GM21786 (cell line): ENCODE data around the gene GJA4.
"Not testable (repeated sequence)": the region's sequence is repeated elsewhere in the genome, so short reads cannot be mapped to it uniquely, and the experiment has no call there.

ENCODE experiments used
- ATAC-seq: cut with Tn5 transposase; IDR thresholded peaks from one replicate; pipeline ENCODE4 v1.9.1; 2021; ENCODE audit not compliant: unreplicated experiment

Gene GJA4

DNA sequence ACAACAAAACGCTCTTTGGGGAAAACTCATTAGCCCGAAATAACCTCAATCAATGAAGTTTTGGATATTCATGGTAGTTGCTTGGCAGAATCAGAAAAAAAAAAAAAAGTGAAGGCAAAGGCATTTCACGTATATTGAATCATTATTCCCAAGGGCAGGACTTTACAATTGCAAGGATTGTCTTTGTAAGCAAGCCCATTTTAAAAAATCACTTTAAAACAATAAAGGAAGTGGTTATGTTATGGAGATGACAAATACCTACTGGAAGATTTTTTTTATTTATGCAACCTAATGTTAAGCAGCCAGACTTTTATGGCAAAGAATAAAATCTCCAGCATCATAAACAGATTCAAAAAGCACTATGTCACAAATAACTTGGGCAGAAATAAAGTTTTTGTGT is 23.9 kb upstream of the GJA4 start:
- no peak for ATAC-seq

GRCh38 chr1:34770891-34771504 is 21.8 kb upstream of the GJA4 start:
- ATAC-seq: no peak

- no peak for ATAC-seq
Measured at GRCh38 chr1:34771573-34772371, 21.0 kb upstream of the GJA4 start.

DNA sequence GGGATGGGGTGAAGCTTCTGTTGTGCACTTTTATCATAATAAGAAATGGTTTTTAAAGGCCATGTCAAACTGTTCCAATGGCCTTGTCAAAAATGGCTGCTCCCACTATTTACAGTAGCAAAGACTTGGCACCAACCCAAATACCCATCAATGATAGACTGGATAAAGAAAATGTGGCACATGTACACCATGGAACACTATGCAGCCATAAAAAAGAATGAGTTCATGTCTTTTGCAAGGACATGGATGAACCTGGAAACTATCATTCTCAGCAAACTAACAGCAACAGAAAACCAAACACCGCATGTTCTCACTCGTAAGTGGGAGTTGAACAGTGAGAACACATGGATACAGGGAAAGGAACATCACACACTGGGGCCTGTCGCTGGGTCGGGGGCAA is 19.7 kb upstream of the GJA4 start:
- not testable (repeated sequence) for ATAC-seq

DNA sequence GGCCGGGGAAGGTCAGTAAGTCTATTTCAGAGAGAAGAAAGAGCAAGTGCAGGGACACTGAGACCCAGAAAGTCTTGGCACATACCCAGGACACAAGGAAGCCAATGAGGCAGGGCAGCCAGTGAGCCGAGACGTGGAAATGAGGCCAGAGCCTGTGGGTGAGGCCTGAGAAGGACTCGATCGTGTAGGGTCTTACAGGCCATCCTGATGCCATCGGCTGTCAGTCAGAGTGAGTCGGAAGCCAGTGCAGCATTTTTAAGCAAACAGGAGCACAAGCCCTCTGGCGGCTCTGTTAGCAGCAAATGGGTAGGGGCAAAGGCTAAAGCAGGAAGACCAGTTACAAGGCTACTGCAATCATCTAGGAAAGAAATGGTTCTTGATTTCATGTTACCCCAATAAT is 17.8 kb upstream of the GJA4 start:
- no peak for ATAC-seq

DNA sequence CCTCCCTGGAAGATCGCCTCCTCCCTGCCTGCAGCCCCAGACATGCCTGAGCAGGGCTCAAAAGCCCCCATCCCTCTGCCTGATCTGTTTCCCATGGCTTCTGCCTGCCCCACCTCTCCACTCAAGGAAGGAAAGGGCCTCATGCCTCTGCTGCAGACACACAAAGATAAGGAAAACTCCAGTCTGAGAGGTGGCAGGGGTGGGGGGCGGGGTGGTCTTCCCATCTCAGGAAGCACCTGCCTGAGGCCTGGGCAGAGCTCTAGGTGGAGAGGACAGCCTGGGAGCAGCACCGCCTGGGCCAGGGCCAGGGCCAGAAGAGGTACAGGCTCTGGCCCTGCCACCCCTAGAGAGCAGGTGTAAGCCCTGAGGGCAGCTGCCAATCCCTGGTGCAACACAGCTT is 15.9 kb upstream of the GJA4 start:
- ATAC-seq: no peak

DNA sequence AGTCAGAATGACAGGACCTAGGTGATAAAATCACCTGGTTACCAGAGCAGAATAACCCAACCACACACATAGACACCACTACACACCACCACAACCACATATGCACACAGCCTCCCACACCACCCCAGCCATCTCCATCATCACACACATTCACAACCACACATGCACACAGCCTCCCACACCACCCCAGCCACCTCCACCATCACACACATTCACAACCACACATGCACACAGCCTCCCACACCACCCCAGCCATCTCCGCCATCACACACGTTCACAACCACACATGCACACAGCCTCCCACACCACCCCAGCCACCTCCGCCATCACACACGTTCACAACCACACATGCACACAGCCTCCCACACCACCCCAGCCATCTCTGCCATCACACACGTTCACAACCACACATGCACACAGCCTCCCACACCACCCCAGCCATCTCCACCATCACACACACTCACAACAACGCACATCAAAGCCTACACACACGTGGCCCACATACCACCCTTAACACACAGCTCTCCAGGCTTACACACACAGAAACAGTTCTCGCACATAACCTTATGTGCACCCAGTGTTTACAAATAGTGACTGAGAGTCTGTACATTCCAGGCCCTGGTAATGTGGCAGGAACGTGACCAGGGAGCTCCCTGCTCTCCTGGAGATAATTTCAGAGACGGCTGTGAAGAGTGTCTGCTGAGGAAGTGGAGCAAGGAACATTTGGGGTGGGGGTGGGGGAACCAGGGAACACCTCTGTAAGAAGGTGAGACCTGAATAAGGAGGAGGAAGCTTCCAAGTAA is 15.1 kb upstream of the GJA4 start:
- ATAC-seq: no peak

GRCh38 chr1:34778381-34778780 is 14.4 kb upstream of the GJA4 start:
- ATAC-seq: no peak

DNA sequence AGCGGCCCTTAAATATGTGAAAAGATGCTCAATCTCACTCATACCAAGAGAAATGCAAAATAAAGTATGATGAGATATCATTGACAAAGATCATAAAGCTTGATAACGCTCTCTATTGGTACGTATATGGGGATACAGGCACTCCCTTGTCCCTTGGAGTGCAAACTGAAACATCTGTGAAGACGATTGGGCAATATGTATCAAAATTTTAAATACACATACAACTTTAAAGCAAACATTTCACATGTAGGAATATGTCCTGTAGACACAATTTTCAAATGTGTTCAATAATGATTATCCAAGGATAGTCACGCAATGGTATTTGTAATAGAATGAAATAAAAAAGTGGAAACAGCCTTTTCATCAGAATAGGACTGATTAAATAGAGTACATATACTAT is 13.8 kb upstream of the GJA4 start:
- no peak for ATAC-seq

- ATAC-seq: no peak
Measured at GRCh38 chr1:34779526-34779925, 13.3 kb upstream of the GJA4 start.

DNA sequence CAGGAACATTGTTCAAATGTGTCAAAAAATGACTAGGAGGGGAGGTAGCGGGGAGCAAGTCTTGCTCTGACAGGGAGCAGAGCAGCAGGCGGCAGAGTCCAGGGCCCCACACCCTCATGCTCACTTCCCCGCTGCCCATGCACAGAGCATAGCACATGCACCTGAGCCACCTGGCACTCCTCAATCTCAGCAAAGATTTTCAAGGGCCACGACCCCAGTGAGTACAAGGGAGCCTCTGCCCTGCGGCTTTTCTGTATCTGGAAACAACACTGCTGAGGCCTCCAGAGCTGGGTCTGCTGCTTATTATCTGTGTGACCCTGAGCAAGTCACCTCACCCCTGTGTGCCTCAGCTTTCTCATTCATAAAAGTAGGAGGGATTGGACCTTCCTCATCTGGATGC is 12.8 kb upstream of the GJA4 start:
- ATAC-seq: no peak

- no peak for ATAC-seq
Measured at GRCh38 chr1:34780528-34780927, 12.3 kb upstream of the GJA4 start.

DNA sequence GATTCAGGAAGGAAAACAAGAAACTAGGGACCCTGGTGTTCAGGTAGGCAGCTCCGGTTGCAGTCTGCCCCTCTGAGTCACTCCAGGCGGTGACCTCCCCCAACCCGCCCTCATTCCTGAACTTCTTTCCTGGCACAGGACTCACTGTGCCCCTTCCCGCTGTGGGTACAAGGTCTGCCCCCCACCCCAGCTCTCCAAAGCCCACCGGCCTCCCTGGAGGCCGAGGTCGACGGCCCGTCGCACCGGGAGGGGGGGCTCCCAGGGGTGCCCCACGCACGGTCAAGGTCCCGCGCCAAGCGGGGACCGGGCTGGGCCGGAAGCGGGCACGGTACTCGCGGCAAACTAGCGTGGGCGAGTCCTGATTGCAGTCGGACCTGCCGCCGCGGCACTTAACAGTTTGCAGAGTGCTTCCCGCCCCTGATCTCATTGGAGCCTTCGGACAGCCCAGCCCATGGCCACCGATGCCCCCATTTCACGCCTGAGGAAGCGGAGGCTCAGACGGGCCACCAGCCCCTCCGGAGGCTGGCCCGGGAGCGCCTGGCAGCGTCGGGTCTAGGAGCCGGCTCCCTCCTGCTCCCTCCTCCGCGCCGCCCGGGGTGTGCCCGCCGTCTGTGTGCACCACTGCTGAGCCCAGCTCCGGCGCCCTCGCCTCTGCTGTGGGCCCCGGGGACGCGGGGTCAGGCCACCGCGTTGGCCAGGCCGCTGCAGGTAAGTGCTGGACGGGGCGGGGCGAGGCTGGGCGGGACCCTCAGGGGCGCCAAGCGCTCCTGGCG is 11.5 kb upstream of the GJA4 start, which contains the start of gene GJB3:
Gene GJB3, plus strand, starts transcription at position 144 of the 773 bp plus-strand sequence. CDS start 3,549 bp downstream, outside the sequence.
- ATAC-seq: no peak

DNA sequence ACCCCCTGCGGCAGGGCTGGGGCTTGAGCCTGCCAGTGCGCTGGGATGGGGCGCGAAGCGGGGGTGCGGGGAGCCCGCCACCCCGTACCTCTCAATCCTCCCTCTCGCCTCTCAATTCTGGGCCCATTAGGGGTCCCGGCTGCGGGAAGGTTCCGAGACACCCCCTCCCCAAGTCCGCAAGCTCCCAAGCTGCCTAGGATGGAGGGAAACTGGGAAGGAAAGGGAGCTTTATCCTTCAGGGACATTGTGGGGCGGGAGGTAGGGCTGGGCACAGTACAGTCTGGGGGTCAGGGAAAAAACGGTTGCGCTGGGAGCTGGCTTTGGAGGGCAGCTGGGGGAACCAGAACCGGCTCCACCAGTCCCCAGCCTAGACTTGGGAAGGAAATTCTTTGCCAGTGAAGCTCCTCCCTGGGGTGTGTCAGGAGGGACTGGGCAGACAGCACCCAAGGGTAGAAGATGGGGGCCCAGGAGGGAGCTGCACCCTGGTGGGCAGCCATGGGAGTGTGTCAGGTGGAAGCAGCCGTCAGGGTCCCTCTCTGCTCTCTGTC is 10.9 kb upstream of the GJA4 start:
- ATAC-seq: no peak

- no peak for ATAC-seq
Measured at GRCh38 chr1:34784751-34785221, 8.0 kb upstream of the GJA4 start.

GRCh38 chr1:34785231-34785874 is 7.4 kb upstream of the GJA4 start:
- ATAC-seq: no peak

DNA sequence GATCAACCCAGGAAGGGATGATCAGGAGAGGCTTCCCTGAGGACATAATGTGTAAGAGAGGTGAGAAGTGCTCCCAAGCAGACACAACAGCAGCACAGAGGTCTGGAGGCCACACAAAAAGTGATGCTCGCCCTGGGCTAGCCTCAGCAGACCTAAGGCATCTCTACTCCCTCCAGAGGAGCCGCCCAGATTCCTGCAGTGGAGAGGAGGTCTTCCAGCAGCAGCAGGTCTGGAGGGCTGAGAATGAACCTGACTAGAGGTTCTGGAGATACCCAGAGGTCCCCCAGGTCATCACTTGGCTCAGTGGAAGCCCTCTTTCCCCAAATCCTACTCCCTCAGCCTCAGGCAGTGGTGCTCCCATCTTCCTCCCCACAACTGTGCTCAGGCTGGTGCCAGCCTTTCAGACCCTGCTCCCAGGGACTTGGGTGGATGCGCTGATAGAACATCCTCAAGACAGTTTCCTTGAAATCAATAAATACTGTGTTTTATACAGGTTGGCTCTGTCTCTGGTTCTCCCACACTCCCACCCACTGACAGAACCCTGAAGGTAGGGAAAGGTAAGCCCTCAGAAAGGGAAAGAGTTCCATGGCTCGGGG is 6.8 kb upstream of the GJA4 start:
- no peak for ATAC-seq

- ATAC-seq: no peak
Measured at GRCh38 chr1:34786521-34787325, 6.1 kb upstream of the GJA4 start.
